Thoracic aorta (tissue), 2 donors: ENCODE results near the gene RNF212. TPM values are rescaled to one million over a fixed set of nuclear protein-coding genes. Genes with fewer than 3 reads are reported as not detected.

Source experiments
- ATAC-seq: fragments of 150-250 bp; one replicate; pipeline ENCODE4 v1.8.0; 2017; ENCODE audit warnings: low read depth; ENCODE audit not compliant: insufficient number of reproducible peaks, low FRiP score
- DNase-seq: peaks from one replicate; pipeline ENCODE4 v3.0.0-alpha.2; 2020; ENCODE audit warnings: low spot score
- H3K27ac ChIP-seq, 2 donors: fragments of 200-600 bp; sonication (generic); 1 replicate in 1 of 2; 2 replicates in 1 of 2; pipeline ENCODE4 v1.5.1; 2016; ENCODE audit warnings: mild to moderate bottlenecking in 2 of 2, moderate library complexity in 2 of 2
- H3K27me3 ChIP-seq: fragments of 200-600 bp; sonication (generic); replicated peaks from 2 replicates; pipeline ENCODE4 v1.6.0; 2016; ENCODE audit warnings: mild to moderate bottlenecking; ENCODE audit not compliant: insufficient read depth
- H3K36me3 ChIP-seq: fragments of 200-600 bp; sonication (generic); one replicate; pipeline ENCODE4 v1.5.1; 2016
- H3K4me1 ChIP-seq, 2 donors: fragments of 200-600 bp; sonication (generic); 1 replicate in 1 of 2; 2 replicates in 1 of 2; pipeline versions ENCODE4 v1.5.1 to v1.6.0; 2016; ENCODE audit warnings: low read depth in 2 of 2, mild to moderate bottlenecking in 1 of 2; ENCODE audit not compliant: control insufficient read depth in 1 of 2
- H3K4me3 ChIP-seq: fragments of 200-600 bp; sonication (generic); 2 replicates; pipeline ENCODE4 v1.5.1; 2016; ENCODE audit warnings: mild to moderate bottlenecking
- H3K9me3 ChIP-seq: fragments of 200-600 bp; sonication (generic); 2 replicates; pipeline ENCODE4 v1.5.1; 2016
- CTCF ChIP-seq: fragments of 200-600 bp; sonication (generic); IDR thresholded peaks from one replicate; pipeline ENCODE4 v1.5.1; 2019; ENCODE audit warnings: antibody characterized with exemption
- total RNA-seq, 2 donors: library from RNA; depleted of rRNA; stranded (reverse); fragments of >200 nt; gene quantifications; one replicate each; pipeline versions ENCODE4 v1.1.0 to v1.2.3, GENCODE V29; 2016

RNF212 gene
- total RNA-seq, 2 donors from 2014 or later: 1.2 to 2.4 TPM

DNA sequence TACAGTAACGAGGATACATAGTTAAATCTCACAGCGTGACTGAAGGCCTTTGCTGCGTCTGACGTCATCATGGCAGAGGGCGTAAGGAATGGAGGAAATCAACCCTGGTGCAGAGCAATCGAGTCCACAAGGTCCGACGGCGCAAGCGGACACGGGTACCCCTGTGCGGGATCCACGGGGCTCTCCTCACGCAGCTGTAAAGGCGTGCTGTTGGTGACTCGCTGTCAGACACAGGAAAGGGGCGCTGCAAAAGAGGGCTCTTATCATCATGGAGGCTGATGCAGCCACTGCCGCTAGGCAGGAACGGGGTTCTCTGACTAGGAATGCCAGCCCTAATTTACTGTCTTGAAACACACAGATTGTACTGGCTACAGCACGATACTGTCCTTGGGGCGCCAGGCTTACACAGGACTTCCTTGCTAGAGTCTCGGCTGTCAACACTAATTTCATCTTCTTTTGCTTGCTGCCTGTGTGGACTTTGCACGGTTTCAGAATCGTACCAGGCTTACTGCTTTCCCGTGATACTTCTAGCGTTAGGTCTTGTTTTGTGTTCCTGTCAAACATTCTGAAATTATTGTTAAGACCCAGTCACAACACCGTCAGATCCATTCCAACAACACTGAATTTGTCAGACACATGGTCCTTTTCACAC, 13.6 kb downstream of the RNF212 start:
- ATAC-seq: no peak
- Histone ChIP-seq H3K4me3 (no peak overlapping the region), H3K27me3 (no peaks in the 10 kb centered on the region), H3K36me3 (no peaks in the 10 kb centered on the region), H3K9me3 (no peaks in the 10 kb centered on the region), H3K27ac (no peak overlapping the region), H3K4me1 (no peaks in the 10 kb centered on the region)
- TF ChIP-seq CTCF: no peak
- no peak for DNase-seq

- TF ChIP-seq CTCF: no peak
- H3K27me3 ChIP-seq: no peaks in the 10 kb centered on the region
- H3K27ac ChIP-seq: no peak overlapping the region
- H3K4me3 ChIP-seq: no peak overlapping the region
- H3K36me3 ChIP-seq: no peaks in the 10 kb centered on the region
- no peaks in the 10 kb centered on the region for H3K9me3 ChIP-seq
- ATAC-seq (no peak), DNase-seq (no peak)
- no peaks in the 10 kb centered on the region for H3K4me1 ChIP-seq
These were observed 14.1 kb downstream of the RNF212 start for GRCh38 chr4:1099270-1099669.

DNA sequence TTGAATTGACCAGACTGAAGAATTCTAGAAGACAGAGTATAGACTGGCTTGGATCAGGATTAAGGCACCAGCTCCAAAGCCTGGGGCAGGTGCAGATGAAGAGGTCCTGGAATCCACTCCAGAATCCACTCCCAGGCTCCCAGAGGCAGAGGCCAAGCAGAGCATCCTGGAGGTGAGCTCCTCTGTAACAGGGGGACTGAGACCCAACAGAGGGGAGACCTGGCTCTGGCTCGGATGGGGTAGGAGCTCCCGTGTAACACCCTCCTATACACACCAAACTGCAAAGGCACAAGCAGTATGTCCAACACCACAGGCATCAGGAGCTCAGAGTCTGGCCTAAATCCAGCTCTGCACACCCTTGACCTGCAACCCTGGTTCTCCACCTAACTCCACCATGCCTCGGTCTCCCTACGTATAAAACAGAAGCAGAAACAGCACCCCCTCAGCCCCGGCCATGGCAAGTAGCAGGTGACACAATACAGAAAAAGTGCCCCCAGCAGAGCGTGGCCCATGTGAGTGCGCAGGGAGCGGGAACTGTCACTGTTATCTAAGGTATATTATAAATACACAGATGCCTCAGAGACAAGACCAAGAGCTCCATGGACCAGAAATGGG, 14.9 kb downstream of the RNF212 start:
- no peaks in the 10 kb centered on the region for H3K4me1 ChIP-seq
- H3K36me3 ChIP-seq: no peaks in the 10 kb centered on the region
- no peak for TF ChIP-seq CTCF
- no peak overlapping the region for H3K4me3 ChIP-seq
- ATAC-seq: no peak
- H3K27ac ChIP-seq: no peak overlapping the region
- DNase-seq: no peak
- H3K9me3 ChIP-seq: no peaks in the 10 kb centered on the region
- H3K27me3 ChIP-seq: no peaks in the 10 kb centered on the region

GRCh38 chr4:1097553-1097952, 15.8 kb downstream of the RNF212 start:
- no peak overlapping the region for H3K4me3 ChIP-seq
- H3K27me3 ChIP-seq: no peaks in the 10 kb centered on the region
- DNase-seq (no peak), ATAC-seq (no peak)
- no peaks in the 10 kb centered on the region for H3K4me1 ChIP-seq
- H3K27ac ChIP-seq: no peak overlapping the region
- H3K9me3 ChIP-seq: no peaks in the 10 kb centered on the region
- no peak for TF ChIP-seq CTCF
- H3K36me3 ChIP-seq: no peaks in the 10 kb centered on the region

- DNase-seq (no peak), ATAC-seq (no peak)
These were observed 16.5 kb downstream of the RNF212 start for GRCh38 chr4:1096841-1097240.

More at GRCh38 chr4:1096841-1097240, 16.5 kb downstream of the RNF212 start:
- Histone ChIP-seq H3K4me1 (no peaks in the 10 kb centered on the region), H3K36me3 (no peaks in the 10 kb centered on the region), H3K9me3 (no peaks in the 10 kb centered on the region), H3K4me3 (no peak overlapping the region), H3K27ac (no peak overlapping the region), H3K27me3 (no peaks in the 10 kb centered on the region)
- no peak for TF ChIP-seq CTCF
